Hematopoietic multipotent progenitor cell treated with erythropoietin and hydrocortisone succinate and interleukin-3 and kit ligand, for 17 days (in vitro differentiated cells): ENCODE measurements around the gene TRPM5.

Source experiments
- DNase-seq: peaks from one replicate; pipeline ENCODE4 v3.0.0-alpha.2; 2015; ENCODE audit warnings: low spot score

Gene TRPM5

DNA sequence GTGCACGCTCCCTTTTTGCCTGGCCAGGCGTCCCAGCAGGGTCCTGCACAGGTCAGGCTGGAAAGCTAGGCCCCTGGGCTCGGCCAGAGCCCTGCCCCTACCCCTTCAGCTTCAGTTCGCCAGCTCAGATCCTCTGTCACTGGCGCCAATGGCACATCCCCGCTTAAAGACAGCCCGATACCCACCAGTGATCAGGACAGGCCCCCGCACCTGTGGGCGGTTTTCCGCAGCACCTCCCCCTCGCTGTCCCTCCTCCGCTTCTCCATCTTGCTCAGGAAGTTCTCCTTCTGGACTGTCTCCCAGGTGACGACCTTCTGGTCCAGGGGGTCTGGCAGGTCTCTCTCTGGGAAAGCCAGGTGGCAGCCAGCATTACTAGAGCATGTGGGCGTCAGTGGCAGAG is 37.9 kb downstream of the TRPM5 start:
- DNase-seq = no peak

DNA sequence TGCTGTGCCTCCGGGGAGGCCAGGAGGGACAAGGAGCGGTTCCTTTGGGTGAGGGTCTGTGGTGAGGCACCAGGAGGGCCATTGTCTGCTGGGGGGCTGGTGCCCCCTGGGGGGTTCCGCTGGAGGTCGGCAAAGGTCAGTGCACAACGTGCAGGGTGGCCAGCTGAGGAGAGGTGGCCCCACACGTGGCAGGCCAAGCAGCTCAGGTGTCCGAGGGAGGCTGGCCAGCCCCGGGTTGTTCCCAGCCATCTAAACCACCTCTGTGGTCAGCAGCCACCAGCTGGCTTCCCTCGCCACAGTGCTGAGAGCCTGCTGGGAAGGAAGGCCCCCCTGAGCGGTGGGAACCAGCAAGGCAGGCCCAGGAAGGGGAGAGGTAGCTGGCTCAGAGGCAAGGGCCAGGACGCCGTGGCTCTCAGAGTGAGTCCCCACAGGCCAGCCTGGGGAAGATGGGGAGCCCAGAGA is 39.5 kb downstream of the TRPM5 start:
- no peak for DNase-seq

DNA sequence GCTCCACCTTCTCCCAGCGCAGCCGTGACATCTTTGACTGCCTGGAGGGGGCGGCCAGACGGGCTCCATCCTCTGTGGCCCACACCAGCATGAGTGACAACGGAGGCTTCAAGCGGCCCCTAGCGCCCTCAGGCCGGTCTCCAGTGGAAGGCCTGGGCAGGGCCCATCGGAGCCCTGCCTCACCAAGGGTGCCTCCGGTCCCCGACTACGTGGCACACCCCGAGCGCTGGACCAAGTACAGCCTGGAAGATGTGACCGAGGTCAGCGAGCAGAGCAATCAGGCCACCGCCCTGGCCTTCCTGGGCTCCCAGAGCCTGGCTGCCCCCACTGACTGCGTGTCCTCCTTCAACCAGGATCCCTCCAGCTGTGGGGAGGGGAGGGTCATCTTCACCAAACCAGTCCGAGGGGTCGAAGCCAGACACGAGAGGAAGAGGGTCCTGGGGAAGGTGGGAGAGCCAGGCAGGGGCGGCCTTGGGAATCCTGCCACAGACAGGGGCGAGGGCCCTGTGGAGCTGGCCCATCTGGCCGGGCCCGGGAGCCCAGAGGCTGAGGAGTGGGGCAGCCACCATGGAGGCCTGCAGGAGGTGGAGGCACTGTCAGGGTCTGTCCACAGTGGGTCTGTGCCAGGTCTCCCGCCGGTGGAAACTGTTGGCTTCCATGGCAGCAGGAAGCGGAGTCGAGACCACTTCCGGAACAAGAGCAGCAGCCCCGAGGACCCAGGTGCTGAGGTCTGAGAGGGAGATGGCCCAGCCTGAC is 41.2 kb downstream of the TRPM5 start:
- no peak for DNase-seq

DNA sequence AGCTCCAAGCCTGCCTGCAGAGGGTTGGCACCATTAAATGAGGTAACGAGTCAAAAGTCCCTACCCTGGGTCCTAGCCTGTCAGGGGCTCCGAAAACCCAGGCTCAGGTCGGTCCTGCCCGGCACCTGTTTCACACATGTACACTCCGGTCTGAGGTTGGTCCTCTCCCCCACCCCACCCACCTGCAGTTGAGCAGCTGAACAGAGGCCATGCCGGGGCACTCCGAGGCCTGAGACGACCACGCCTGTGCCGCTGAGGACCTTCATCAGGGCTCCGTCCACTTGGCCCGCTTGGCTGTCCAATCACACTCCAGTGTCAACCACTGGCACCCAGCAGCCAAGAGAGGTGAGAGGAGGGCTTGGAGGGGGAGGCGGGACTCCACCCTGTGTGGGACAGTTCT is 42.2 kb downstream of the TRPM5 start:
- no peak for DNase-seq

- no peak for DNase-seq
These were observed 42.8 kb downstream of the TRPM5 start for GRCh38 chr11:2401436-2401984.

DNA sequence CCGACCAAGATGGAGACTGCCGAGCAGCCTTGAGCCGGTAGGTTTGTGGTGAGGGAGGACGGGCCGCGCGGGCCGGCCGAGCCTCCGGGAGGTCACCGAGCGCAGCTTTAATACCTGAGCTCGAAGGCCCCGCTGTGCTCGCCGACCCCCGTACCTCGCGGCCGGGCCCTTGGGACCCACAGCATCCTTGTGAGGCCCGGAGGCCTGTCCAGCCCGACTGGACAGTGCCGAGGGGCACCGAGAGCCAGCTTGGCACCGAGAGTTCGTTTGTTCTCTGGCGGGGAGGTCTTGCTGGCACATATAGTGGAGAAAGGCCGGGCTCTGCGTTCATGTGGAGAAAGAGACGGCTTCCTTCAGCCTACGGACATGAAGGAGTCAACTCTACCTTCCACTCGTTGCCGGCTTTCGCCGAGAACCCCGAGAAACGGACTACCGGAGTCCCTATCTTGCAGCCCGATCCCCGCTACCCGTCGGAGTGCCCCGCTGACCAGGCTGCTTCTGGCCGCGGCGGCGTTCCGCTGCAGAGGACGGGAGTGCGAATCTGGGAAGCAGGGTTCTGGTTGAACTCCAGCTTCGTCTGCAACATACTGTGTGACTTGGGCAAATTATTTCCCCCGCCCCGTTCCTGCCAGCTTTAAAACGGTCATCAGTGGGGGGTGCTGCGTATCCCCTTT is 43.4 kb downstream of the TRPM5 start:
- DNase-seq = no peak

- DNase-seq = peak; percentile 100
These were observed 44.1 kb downstream of the TRPM5 start, which contains the start of gene TSSC4 for GRCh38 chr11:2400069-2400761. TSS of gene TSSC4 (plus strand) at chr11:2400750. CDS start at chr11:2402634, 1,884 bp downstream.

DNA sequence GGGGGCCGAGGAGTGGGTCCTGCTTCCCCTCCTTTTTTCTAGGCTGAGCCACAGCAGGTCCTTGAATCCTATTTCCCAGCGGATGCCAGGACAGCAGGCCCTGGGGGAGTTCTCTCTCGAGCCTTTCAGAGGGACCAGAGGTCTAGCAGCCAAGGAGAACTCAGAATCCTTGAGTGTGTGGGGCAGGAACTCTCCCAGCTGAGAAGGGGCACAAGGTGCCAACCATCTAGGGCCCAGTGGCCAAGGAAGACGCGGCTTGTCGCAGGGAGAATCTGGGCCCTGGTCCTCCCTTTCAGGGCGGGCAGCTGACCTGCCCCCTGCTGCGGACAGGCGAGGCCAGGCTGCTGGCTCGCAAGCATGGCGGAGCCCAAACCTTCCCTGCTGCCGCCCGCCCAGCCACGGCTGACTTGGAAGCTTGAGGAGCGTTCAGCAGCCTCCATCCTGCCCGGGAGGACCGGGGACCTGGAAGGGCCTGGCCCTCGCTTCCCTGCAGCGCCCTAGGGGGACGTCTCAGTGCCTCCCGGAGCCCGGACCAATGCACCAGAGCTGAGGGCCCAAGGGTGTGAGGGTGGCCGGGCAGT is 44.7 kb downstream of the TRPM5 start:
- DNase-seq = no peak

DNA sequence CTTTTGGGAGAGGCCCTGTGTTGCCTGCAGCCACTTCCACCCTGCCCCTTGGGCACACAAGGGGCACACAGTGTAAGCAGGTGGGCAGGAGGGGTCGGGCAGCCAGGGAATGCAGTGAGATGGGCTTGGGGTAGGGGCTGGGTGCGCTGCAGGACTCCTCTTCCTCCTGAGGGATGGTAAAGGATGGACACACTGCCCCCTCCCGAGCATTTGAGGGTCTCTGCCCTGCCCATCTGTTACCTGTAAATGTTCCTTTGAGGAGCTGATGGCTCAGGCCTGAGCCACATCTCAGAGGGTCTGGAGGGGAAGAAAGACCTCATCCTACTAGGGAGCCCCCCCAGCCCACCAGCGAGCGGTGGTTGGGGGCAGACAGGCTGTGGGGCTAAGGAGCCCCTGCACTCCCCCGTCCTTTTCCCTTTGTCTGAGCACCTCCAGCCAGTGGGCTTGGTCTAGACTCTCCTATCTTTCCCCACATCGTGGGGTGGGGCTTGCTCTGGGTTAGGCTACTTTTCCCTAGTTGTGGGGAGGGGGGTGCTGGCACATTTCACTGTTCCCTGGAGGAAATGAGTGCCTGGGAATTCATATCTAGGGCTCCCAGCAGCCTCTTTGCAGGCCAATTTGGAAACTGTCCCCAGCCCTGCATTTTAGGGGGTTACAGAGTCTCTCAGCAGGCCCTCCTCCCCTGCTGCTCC is 45.5 kb downstream of the TRPM5 start:
- no peak for DNase-seq

- no peak for DNase-seq
These were observed 47.3 kb downstream of the TRPM5 start for GRCh38 chr11:2397005-2397404.

- no peak for DNase-seq
These were observed 47.8 kb downstream of the TRPM5 start for GRCh38 chr11:2396471-2396870.

DNA sequence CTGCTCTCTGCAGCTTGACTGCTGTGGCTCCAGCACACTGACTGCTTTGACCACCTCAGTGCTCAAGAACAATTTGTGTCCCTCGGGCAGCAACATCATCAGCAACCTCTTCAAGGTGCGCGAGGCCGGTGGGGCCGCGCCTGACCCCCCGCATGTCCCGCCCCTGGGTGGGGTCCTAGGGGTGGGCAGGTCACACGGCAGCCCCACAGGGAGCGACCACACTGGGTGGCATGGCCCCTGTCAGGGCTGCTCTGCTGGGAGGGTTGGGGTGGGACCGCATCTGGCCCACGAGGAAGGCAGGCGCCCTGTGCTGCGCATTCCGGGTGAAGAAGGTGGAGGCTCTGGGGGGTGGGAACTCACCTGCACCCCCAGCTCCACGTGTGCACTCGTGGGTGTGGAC is 48.5 kb downstream of the TRPM5 start:
- no peak for DNase-seq

DNA sequence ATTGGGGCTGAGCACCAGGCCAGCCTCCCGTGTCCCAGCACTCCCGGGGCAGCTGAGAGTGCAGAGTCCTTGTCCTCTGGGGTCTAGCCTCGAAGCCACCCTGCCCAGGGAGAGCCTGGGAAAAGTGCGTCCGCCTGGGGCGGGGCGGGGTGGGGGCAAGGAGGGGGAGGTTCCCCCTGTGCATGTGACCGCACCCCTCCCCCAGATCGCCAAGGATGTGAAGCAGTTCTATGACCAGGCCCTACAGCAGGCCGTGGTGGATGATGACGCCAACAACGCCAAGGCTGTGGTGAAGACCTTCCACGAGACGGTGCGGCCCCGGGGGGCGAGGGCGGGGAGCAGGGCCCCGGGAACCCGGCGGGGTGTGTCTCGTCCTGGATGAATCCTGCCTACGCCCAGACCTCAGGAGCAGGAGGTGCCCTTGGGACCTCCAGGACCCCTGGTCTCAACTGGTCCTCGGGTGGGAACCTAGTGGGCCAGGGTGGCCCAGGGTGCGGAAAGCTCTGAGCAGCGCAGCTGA is 49.0 kb downstream of the TRPM5 start:
- no peak for DNase-seq

DNA sequence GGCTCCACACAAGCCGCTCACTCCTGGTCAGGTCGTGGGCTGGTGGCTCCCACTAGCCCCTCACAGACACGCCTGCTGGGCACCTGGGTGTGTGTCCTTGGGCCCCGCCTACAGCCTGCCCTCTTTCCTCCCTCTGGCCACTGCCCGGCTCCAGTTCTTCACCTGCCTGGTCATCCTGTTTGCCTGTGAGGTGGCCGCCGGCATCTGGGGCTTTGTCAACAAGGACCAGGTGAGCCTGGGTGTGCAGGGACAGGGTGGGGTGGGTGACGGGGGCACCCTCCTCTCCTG is 49.6 kb downstream of the TRPM5 start:
- no peak for DNase-seq
